HG03439 (cell line): ENCODE results near the gene ATP5PO.
"Not testable (repeated sequence)": the region's sequence is repeated elsewhere in the genome, so short reads cannot be mapped to it uniquely, and the experiment has no call there.

Experiments used
- ATAC-seq: cut with Tn5 transposase; IDR thresholded peaks from one replicate; pipeline ENCODE4 v1.9.1; 2021; ENCODE audit warnings: mild to moderate bottlenecking, moderate library complexity; ENCODE audit not compliant: unreplicated experiment

Gene ATP5PO

GRCh38 chr21:33872881-33873515 lies 42.6 kb downstream of the ATP5PO start:
- ATAC-seq = no peak

GRCh38 chr21:33871171-33871570 lies 44.4 kb downstream of the ATP5PO start:
- no peak for ATAC-seq

GRCh38 chr21:33870768-33871167 lies 44.8 kb downstream of the ATP5PO start:
- ATAC-seq = no peak

- no peak for ATAC-seq
Observed at GRCh38 chr21:33869873-33870272, 45.7 kb downstream of the ATP5PO start.

- not testable (repeated sequence) for ATAC-seq
Observed at GRCh38 chr21:33867868-33868267, 47.7 kb downstream of the ATP5PO start.

GRCh38 chr21:33866826-33867225 lies 48.8 kb downstream of the ATP5PO start:
- no peak for ATAC-seq

GRCh38 chr21:33865996-33866575 lies 49.5 kb downstream of the ATP5PO start:
- no peak for ATAC-seq

- no peak for ATAC-seq
Observed at GRCh38 chr21:33865176-33865575, 50.4 kb downstream of the ATP5PO start.

GRCh38 chr21:33864150-33864549 lies 51.5 kb downstream of the ATP5PO start:
- no peak for ATAC-seq

GRCh38 chr21:33863191-33863590 lies 52.4 kb downstream of the ATP5PO start:
- ATAC-seq = not testable (repeated sequence)

GRCh38 chr21:33861125-33861524 lies 54.5 kb downstream of the ATP5PO start:
- no peak for ATAC-seq

- ATAC-seq = no peak
Observed at GRCh38 chr21:33860332-33860879, 55.2 kb downstream of the ATP5PO start.

- ATAC-seq = no peak
Observed at GRCh38 chr21:33859373-33860102, 56.1 kb downstream of the ATP5PO start.

- no peak for ATAC-seq
Observed at GRCh38 chr21:33858667-33859372, 56.8 kb downstream of the ATP5PO start.

- no peak for ATAC-seq
Observed at GRCh38 chr21:33857846-33858666, 57.5 kb downstream of the ATP5PO start.

- ATAC-seq = no peak
Observed at GRCh38 chr21:33856893-33857527, 58.6 kb downstream of the ATP5PO start.

- ATAC-seq = no peak
Observed at GRCh38 chr21:33855190-33855589, 60.4 kb downstream of the ATP5PO start.

- no peak for ATAC-seq
Observed at GRCh38 chr21:33854604-33855003, 61.0 kb downstream of the ATP5PO start.
